GM18868 (cell line): ENCODE measurements around the gene S1PR4.
"Not testable (repeated sequence)": the region's sequence is repeated elsewhere in the genome, so short reads cannot be mapped to it uniquely, and the experiment has no call there.

Experiments used
- ATAC-seq: cut with Tn5 transposase; IDR thresholded peaks from one replicate; pipeline ENCODE4 v1.9.1; 2021; ENCODE audit warnings: mild to moderate bottlenecking, moderate library complexity; ENCODE audit not compliant: unreplicated experiment

S1PR4 gene

DNA sequence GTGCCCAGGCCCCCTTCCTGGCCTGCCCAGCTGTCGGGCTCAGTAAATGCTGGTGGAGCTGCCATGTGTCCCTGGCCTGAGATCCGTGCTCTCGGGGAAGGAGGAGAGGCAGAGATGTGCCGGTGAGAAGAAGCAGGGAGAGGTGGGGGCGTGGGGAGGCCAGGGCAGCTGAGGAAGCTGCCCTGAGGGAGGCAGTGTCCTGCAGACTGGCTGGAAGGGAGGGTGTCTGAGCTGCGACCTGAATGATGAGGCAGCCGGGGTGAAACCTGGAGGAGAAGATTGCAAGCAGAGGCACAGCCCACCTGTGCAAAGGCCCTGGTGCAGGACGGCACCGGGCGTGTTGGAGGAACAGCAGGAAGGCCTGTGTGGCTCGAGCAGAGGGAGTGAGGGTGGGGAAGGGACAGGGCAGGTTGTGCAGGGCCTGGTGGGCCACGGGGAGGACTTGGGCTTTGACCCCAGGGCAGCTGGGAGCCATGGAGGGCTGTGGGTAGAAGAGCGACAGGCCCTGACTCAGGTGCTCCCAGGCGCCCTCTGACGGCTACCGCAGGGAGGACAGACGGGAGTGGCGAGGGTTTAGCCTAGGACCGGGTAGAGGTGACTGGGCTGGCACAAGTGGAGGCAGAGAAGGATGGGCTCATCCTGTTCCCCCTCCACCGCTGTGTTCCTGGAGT is 31.9 kb downstream of the S1PR4 start:
- no peak for ATAC-seq

GRCh38 chr19:3211191-3211590 is 32.6 kb downstream of the S1PR4 start:
- ATAC-seq: no peak

- ATAC-seq: no peak
Observed at GRCh38 chr19:3213159-3213558, 34.6 kb downstream of the S1PR4 start.

DNA sequence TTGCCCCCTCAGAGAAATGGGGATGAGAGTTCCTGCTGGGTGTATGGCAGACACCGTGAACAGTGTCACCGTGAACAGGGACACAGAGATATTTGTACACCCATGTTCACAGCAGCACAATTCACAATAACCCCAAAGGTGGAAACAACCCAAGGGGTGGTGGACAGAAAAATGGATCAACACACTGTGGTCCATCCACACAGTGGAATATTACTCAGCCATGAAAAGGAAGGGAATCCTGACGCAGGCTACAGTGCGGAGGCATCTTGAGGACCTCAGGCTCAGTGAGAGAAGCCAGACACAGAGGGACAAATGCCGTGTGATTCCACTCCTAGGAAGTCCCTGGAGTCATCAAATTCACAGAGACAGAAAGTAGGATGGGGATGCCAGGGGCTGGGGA is 38.3 kb downstream of the S1PR4 start:
- ATAC-seq: no peak

DNA sequence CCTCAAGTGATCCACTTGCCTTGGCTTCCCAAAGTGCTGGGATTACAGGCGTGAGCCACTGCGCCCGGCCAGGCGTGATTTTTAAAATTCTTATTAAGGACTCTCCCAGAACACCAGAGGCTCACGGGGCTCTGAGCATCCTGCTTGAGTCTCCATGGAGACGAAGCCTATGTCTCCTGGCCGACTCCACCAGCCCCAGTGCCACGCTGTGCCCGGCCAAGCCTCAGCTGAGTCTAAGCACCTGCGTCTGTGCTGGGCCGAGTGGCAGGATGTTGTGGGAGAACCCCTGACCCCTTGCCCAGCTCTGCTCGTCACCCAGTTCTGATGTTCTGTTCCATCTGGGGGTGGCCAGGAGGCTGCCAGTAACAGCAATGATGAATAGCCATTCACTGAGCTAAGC is 42.0 kb downstream of the S1PR4 start:
- ATAC-seq: no peak

GRCh38 chr19:3221576-3221975 is 43.0 kb downstream of the S1PR4 start:
- ATAC-seq: not testable (repeated sequence)

DNA sequence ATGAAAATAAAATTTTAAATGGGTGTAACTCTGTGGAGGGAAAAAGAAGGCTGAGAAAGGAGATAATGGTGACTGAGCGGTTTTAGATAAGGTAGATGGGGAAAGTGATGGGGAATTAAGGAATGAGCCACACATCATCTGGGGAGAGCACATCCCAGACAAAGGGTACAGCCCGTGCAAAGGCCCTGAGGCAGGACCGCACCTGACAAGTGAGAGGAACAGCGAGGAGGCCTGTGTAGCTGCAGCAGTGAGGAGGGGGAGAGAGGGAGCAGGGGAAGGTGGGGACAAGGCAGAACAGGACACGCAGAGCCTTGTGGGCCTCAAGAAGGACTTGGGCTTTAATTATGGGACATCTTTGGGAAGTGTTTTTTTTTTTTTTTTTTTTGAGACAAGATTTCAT is 44.1 kb downstream of the S1PR4 start:
- no peak for ATAC-seq

DNA sequence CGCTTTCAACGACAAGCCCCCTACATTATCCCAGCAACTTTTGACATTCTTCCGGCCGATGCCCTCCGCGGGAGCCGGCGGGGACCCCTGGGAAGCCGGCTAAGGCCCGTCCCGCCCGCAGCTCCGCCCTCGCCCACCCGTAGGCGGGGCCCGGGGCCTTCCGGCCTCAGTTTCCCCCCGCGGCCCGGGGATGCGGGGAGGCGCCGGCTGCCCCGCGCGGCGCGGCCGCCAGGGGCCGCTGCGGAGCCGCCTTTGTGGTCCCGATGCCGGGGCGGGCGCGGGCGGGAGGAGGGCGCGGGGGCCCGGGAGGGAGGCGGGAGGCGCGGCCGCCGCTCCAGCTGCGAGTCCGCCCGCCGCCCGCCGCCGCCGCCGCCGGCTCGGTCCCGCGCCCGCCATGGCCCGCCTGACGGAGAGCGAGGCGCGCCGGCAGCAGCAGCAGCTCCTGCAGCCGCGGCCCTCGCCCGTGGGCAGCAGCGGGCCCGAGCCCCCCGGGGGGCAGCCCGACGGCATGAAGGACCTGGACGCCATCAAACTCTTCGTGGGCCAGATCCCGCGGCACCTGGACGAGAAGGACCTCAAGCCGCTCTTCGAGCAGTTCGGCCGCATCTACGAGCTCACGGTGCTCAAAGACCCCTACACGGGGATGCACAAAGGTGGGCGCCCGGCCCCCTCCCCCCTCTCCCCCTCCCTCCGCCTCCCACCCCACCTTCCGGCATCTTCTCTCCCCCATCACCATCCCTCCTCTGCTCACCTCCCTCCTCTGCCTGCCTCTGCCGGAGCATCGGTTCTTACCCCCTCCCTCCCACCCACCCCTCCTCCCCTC is 46.0 kb downstream of the S1PR4 start, which contains the start of gene CELF5:
TSS of gene CELF5 (plus strand) at position 316 of the 823 bp plus-strand sequence. CDS start at position 395, 79 bp downstream.
- ATAC-seq: no peak

DNA sequence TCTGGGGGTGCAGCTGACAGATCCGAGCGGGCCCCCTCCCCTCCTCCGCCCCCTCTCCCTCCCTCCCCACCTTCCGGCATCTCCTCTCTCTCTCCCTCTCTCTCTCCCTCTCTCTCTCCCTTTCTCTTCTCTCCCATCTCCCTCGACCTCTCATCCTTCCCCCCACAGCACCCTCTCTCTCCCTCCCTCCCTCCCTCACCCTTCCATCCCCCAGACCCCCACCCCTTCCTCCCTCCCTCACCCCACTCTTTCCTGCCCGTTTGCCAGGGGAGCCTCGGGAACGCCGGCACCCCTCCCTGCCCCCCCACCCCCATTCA is 46.6 kb downstream of the S1PR4 start:
- no peak for ATAC-seq

DNA sequence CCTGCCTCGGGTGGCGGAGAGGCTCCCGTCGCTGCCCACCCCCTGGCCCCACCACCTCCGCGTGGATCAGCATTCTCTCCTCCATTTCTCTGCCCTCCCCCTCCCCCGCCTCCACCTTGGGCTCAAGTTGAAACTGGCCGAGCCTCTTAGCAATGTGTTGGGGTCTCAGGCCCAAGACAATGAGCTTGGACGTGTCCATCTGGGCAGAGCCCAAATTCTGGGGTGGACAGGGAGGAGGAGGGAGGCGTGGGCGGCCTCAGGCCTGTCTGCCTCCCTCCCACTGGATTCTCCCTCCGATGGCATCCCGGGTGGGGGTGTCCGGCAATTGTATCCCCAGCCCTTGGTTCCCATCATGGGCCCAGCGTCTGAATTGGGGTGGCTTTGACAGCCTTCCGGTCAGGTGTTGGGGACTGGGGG is 47.1 kb downstream of the S1PR4 start:
- no peak for ATAC-seq

DNA sequence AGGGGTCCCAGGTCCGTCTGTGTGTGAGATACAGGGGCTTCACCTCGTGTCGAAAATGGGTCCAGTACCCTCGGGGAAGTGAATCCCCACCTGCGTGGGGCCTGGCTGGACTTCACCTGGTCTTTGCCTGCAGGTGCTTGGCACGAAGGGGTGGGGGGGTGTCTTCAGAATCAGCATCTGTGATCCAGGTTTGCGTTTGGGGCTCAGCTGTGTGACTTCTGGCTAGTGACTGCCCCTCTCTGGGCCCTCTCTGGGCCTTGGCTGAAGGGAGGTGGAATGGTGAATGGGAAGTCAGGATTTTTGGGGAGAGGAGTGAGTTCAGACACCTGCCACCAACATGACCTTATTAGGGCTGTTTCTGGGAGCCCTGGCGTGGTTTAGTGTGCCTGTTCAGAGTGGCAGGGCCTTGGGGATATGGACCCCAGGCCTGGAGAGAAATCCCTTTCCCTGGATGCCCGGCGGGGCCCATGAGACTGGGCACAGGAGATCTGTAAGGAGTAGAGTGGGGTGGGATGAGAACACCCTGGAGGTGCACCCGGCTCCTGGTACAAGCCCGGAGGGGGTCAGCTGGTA is 48.6 kb downstream of the S1PR4 start:
- ATAC-seq: no peak

DNA sequence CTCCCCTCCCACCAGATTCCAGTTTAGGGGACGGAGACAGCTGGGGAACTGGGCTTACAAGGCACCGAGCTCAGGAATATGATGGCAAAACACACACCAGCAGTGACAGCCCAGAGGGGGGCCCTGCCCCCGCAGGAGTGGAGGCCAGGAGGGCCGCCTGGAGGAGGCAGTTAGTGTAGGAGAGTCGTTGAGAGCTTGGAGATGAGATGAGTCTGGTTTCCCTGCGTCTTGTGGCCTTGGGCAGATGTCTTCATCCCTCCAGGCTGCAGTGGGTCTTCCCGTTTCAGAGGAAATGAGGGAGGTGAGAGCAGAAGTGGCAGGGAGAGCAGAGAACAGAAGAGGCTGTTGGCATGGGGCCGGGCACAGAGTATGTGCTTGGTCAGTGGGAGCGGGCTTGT is 50.8 kb downstream of the S1PR4 start:
- no peak for ATAC-seq
